ENCODE measurements around the gene FNDC11.

Gene FNDC11

DNA sequence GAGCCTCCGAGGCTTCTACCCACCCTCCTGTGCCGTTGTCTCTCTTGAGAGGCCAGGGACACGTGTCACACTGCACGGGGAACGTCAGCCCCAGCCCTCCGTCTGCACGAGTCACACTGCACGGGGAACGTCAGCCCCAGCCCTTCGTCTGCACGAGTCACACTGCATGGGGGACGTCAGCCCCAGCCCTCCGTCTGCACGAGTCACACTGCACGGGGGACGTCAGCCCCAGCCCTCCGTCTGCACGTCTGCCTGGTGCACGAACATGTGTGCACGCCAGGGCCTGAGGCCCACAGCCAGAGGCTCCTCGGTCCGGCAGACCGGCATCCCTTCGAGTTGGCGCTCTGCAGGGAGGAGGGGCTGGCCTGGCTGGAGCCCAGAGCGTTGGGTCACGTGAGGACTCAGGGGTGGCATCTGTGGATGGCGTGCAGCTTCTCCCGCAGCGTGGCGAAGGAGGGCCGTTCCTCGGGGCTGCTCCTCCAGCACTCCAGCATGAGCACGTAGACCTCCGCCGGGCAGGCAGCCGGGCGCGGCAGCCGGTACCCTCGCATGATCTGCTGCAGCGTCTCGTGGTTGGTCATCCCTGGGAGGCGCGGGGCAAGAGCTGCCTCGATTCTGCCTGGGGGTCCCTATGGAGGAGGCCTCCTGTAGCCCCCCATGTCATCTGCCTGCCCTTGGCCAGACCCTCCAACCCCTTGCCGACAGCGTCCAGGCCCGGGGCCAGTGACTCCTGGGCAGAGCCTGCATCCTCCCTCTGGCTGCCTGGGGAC, 13.4 kb upstream of the FNDC11 start:
- DNase-seq, result peak; percentile 29

DNA sequence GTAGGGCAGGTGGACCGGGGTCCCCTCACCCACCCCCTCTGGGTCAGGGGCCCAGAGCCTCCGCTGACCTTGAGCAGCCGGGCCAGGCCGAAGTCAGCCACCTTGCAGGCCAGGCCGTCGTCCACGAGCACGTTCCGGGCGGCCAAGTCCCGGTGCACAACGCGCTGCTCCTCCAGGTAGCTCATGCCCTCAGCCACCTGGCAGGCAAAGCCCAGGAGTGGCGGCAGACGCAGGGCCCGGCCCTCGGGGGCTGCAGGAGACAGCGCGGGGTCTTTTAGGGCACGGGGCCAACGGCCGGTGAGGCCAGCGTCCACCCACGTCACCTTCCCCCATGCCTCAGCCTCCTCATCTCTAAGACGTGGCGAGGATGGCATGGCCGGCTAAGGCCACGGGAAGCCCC, 12.6 kb upstream of the FNDC11 start:
- no peak for DNase-seq

DNA sequence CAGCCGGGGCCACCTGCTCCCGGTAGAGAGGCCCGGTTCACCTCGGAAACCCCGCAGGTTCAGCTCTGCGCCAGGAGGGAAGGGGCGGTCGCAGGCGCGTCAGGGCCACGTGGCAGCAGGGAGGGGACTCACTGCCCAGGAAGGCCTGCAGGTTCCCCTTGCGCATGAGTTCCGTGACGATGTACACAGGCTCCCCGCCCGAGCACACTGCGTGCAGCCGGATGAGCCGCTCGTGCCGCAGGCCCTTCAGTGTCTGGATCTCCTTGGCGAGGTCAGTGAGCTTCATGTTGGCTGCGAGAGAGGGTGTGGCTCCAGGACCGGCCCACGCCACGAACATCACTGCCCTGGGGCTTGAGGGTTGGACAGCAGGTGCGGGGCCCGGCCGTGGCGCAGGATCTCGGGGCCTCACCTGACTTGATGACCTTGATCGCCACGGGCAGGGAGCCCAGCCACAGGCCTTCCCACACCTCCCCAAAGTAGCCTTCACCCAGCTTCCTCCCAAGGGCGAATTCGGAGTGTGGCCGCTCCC, 11.9 kb upstream of the FNDC11 start:
- no peak for DNase-seq

DNA sequence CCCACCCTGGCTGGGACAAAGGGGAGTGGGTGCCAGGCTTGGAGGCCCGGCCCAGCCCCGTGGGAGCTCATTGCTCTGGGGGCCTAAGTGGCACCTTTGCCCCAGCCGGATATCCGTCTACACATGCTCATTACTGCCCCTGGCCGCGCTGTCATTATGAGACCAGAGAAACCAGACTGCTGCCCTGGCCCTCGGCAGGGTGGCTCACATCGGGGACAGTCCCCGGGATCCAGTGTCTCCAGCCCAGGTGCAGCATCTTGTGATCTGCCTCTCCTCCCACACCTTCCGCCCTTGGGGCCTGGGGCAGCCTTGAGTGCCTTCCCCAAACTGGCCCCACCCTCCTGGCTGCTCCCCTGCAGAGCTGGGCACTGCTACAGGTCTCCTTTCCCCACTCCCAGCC, 11.3 kb upstream of the FNDC11 start:
- DNase-seq, result no peak

DNA sequence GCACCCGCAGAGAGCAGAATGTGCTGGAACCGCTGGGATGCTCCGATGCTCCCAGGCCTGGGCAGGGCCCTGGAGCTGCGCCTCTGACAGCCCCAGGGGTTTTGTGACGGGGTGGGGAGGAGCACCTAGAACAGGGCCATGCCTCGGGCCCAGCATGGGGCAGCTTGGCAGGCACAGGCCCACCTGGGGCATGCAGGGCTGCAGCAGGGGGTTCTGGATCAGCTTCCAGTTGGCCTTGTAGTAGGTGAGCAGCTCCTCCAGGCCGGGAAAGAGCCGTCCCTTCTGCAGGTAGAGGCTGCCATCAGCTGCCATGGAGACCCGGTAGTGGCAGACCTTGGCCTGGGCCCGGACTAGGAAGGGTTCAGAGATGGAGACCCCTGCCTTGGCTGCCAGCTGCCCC, 10.8 kb upstream of the FNDC11 start:
- DNase-seq, result no peak

DNA sequence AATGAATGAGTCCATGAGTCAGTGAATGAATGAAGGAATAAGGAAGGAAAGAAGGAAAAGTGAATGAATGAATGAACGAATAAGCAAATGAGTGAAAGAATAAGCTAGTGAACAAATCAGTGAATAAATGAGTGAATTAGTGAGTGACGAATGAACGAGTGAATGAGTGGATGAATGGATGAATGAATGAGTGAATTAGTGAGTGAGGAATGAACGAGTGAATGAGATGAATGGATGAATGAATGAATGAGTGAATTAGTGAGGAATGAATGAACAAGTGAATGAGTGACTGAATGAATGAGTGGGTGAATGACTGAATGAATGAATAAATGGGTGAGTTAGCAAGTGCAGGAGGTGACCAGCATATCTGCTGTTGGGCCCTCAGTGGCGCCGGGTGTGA, 10.2 kb upstream of the FNDC11 start:
- no peak for DNase-seq

DNA sequence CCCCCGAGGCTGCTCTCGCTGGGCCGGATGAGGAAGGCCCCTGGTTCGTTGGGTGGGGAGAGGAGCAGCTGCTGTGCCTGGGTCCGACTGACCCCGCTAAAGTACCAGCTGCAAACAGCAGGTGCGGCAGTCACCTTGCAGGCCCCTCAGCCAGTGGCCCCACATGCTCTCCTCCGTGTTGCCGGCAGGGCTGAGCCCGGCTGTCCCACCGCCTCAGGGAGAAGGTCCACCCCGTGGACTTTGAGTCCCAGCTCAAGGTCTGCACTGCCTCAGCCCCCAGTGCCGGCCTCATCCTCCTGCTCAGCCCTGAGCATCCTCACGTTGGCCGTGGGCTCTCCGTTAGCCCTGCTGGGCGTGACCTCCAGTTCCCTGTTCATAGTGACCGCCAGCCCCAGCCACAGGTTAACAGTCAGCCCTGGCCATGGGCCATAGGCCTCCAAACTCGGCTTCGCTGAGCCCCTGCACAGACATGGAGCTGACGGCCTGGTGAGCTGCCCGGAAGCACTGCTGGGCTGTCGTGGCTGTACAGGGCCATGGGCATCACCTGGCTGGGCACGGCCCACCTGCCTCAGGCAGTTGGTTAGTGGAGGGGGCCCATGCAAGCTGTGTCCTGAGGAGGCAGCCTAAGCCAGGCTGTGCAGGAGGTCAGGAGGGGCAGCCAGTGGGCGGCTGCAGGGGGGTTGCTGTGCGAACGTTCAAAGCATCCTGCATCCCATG, 9.6 kb upstream of the FNDC11 start:
- no peak for DNase-seq

DNA sequence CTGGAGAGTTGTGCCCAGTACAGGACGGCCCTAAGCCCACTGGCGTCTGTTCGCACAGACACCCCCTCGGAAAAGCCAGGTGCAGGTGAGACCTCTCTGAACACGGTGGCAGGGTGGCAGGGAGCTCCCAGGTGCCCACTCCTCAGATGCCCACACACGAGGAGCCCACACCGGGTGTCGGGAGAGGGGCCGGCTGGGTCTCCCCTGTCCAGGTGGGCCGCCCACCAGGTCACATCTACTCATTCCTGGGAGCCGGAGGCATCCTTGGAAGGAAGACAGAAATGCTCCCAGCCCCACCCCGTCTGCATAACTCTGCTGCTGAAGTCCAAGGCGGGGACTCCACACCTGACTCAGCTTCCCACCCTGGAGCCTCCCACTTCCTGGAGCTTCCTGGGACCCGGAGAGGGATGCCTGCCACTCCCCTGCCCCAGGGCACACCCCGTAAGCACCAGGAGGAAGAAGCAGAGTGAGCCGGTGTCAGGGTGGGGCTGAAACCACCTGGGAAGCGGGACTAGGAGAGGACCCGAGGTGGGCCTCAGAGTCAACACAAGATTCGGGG, 8.9 kb upstream of the FNDC11 start:
- no peak for DNase-seq

DNA sequence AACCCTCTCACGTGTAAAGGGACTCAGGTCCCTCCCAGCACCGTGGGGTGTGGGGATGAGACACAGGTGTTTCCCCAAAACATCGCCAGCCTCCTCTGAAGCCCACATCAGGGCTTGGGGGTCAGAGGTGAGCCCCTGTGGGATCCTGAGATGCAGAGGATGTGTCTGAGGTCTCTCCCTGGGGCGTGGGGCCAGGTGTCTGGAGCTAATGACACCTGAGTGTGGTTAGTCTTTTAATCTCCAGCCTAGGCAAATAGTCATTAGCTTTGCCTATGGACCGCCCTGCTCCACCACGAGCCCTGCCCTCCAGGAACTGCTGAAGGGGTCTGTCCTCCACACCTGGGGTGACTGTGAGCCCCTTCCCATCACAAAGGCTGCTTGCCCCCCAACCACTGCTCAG, 8.1 kb upstream of the FNDC11 start:
- DNase-seq, result no peak

DNA sequence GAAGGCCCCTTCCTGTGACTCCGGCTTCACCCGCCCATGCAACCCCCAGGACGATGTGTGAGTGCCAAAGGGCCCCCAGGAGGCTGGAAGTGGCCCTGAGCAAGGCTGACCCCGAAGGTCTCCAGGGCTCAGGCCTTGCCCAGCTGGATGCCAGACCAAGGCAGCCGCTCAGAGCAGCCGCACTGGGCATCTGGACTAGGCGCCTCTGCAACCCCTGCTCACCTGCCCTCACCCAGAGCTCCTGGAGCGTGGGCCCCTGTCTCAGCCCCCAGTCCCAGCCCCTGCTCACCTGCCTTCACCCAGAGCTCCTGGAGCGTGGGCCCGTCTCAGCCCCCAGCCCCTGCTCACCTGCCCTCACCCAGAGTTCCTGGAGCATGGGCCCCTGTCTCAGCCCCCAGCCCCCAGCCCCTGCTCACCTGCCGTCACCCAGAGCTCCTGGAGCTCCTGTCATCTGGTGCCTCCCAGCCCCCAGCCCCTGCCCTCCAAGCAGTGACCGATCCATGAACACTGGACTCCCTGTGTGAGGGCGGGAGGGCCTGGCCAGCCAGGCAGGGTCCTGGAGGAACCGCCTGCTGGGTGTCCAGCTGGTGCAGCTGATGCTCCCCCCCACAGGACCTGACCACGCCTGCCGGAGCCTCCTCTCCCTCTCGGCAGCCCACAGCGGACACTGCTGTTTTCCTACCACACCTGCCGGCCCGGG, 7.6 kb upstream of the FNDC11 start:
- DNase-seq, result no peak

DNA sequence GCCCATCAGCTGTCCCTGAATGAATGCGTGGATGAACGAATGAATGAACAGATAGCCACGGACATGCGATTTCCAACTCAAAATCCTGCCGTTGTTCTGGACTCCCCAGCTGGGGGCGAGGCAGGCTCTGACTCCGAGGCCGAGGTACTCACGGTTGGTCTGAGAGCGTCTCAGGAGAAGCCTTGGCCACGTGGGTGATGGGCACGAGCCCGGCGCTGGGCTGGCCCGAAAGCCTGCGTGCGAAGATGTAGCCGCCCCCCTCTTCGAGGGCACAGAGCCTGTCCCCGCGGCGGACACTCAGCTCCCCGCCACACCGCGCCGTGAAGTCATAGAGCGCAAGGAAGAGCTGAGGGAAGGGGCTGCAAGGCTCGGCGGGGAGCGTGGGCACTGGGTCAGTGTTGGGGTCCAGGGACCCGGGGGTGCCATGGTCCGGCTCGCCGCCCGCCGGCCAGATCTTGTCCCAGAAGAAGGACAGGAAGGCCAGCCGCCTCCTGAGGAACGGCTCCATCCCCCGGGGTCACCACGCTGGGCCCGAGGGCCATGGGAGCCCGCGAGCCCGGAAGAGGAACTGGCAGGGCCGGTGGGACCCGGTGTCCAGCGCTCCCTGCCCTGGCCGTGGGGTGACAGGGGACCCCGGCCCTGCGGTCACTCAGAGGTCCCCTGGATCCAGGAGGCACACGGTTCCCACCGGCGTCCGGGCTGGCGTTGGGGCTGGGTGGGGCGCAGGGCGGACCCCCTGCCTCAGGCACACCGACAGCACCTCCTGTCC, 6.8 kb upstream of the FNDC11 start:
- no peak for DNase-seq

DNA sequence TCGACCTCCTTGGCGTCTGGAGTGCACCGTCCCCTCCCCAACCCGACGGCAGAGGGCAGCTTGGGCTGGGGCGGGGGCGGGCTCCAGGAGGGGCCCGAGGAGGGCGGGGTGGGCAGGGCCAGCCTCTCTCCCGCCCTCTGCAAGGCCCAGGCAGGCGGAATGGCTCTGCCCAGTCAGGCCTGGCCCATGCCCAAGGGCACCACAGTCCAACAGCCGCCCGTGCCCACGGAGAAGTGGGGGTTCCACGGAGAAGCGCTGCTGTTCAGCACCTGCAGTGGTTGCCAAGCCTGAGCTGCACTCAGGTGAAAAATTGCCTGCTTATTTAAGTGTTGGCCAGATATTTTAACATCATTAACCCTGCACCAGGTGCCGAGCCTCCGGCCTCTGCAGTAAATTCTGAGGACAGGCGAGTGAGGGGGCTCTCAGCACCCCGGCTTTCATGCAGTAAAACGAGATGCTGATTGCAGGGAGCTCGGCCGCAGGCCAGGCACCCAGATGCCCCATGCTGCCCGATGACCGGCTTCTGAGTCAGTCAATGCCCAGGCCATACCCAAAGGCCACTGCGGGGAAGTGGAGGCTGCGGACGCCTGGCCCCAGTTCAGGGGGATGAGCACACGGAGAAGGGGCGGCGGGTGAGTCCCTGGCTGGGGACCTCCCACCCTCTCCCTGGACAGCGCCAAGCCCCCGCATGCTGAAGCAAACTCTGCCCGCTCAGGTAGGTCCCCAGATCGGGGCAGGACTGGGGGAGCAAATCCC, 6.1 kb upstream of the FNDC11 start, which contains the start of gene SRMS:
SRMS (minus strand) TSS at position 25 of the 756 bp plus-strand sequence. CDS start 286 bp downstream, outside the sequence.
- DNase-seq, result no peak

DNA sequence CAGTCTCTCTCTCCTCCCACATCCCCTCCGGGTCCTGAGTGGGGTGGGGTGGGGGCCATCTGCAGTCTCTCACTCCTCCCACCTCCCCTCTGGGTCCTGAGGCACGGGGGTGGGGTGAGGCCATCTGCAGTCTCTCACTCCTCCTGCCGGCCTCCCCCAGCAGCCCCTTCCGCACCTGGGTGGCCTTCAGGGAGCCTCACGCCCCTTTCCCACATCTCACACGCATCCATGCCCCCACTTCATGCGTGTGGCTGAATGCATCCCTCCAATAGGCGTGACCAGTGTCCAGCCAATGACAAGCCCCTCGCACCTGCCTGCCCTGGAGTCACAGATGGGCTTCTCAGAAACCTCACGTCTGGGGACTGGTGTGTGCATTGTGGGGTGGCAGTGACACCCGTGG, 5.4 kb upstream of the FNDC11 start:
- no peak for DNase-seq

DNA sequence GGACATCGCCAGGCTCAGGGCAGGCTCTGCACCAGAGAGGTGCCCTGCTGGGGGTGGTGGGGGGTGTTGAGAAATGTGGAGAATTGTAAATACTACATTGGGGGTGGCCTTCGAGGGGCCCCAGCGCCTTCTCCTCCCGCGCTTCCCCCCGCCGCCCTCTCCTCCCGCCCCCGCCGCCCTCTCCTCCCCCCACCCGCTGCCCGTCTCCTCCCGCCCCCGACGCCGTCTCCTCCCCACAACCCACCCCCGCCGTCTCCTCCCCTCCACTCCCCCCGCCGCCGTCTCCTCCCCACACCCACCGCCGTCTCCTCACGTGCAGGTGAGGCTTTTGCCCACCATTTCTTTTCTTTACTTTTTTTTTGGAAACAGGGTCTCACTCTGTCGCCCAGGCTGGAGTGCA, 4.9 kb upstream of the FNDC11 start:
- no peak for DNase-seq

DNA sequence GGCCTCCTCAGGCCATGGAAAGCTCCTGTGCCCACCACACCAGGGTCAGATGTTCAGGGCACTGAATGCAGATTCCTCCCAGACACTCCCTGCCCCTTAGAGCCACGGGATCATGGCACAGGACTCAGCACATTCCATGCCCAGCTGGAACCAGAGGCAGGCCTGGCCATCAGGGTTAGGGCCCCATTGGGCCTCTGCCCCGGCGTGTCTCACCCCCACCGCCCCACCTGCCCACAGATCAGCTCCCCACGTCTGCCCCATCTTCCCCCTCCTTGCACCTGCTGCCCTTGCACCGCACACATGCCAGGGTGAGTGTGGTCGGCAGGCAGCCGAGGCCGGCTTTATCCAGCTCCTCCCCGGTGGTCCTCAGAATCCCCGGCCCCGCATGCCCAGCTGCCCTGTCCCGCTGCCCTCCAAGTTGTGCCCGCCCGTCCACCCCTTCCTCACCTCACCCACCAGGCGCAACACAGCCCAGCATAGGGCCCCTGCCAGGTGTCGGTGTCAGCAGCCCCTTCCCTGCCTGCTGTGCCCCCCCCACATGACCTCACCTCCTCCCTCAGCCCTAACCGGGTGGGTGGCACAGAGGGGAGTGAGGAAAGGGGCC, 4.2 kb upstream of the FNDC11 start:
- DNase-seq, result no peak

DNA sequence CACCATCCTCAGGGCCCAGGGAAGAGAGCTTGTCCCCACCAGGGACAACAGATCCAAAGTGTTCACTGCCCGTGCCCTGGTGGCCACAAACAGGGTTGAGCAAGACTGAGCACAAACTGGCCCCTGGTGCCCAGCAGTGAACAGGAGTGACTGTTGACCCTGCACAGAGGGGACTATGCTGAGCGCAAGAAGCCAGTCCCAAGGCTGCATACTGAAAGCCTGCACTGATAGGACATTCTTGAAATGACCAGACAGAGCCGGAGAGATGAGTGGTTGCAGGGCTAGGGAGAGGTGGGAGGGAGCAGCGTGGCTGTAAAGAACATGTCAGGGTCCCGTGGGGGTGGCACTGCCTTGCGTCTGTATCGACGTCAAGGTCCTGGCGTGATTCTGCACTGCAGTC, 2.9 kb upstream of the FNDC11 start:
- no peak for DNase-seq

DNA sequence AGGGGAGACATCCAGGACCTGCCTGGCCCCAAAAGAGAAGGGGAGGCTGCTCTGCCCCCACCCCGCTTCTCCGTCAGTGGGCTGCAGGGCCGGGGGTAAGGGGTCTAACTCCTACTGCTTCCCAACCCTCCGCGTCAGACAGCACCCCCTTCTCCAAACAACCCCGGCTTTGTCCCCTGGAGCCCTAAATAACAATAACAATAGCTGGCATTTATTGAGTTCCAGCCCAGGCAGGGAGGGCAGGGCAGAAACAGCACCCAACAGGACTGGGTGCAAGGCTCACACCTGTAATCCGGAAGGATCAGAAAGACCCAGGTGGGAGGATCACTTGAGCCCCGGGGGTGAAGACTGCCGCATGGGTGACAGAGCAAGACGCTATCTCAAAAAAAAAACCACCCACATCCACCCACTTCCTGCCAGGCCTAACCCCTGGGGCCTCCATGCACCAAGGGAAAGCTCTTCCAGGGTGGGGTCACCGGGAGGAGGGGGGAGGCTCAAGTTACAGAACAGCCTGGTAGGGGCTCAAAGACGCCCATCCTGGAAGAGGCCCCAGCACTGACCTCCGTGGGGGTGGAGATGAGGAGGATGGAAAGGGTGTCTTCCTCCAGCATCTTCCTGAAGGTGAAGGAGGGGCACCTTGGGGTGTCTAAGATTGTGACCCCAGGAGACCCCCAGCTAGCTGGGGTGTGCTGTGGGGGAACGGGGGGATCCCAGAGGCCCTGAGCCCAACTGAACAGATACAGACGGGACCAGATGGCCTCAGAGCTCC, 1.3 kb upstream of the FNDC11 start:
- DNase-seq, result no peak

DNA sequence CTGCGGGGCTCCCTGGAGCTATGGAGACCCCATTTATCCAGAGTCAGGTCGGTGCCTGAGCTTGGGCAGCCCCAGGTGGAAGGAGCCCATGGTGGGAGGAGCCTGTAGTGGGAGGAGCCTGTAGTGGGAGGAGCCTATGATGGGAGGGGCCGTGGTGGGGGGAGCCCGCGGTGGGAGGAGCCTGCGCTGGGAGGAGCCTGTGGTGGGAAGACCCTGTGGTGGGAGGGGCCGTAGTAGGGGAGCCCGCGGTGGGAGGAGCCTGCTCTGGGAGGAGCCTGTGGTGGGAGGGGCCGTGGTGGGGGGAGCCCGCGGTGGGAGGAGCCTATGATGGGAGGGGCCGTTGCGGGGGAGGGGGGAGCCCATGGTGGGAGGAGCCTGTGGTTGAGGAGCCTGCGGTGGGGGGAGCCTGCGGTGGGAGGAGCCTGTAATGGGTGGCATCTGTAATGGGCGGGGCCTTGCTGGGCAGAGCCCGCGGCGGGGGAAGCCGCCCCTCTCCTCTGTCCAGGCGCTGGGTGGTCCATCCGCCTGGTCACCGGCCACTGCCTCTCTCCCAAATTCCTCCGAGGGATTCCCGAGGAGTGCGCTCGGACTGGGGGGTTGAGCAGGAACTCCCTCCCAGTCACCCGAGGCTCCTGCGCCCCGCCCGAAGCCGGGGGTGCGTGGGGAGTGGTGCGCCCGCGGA, 567 bp upstream of the FNDC11 start:
- DNase-seq, result peak; percentile 78

DNA sequence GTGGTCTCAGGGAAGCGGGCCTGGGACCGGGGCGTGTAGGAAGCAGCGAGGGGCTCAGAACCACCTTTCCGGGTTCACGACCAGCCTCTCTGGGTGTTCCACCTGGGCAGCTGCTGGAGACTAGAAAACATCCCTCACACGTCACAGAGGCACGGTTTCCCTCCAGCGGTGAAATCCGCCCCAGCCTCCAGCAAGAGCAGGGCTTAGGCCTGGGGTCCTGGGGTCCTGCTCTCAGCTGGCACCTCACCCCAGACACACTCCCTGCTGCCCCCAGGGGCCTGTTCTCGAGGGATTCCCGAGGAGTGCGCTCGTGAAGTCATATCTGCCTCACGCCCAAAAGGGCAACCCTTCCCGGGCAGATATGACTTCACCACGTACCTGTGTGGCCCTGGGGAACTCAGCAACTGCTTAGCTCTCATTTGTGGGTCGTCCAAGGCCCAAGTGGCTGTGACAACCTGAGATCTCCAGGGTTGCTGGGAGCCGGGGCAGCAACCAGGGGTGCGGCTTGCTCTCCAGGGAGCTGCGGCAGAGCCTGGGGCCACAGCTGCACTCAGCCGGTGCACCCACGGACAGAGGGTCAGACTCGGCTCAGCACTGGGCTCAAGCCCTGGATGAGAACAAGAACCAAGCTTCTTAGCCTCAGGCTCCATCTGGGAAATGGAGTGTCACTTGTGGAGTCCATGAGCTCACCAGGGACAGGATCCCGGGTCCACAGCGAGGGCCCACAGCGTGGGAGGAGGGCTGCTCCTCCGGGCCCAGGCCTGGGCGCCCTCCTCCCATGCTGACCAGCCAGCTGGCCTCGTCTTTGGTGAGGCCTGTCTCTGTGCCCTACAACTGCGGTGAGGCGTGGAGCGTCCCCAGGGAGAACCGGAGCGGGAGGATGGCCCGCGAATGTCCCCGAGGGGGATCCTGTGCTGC, 661 bp downstream of the FNDC11 start:
- DNase-seq, result no peak

Measured in fibroblast of skin of right quadriceps (primary cell).